ENCODE data around the gene SPEM2.

GRCh38 chr17:7380321-7380720 lies 45.1 kb upstream of the SPEM2 start:
- TF ChIP-seq POLR2AphosphoS5 (IDR thresholded peaks at IDR 0.05; ENCODE audit: low read depth, low read length) = no peak
- TF ChIP-seq CTCF (IDR thresholded peaks at IDR 0.05) = no peak
- no peak for TF ChIP-seq SMC3 (IDR thresholded peaks at IDR 0.05; ENCODE audit: low read depth, low read length)
- no peak for TF ChIP-seq MXI1 (IDR thresholded peaks at IDR 0.05; ENCODE audit: low read depth, low read length)
- no peak for TF ChIP-seq ZBTB33 (IDR thresholded peaks at IDR 0.05; ENCODE audit: borderline replicate concordance, low read depth)
- no peak for TF ChIP-seq SIN3A (IDR thresholded peaks at IDR 0.05; ENCODE audit: borderline replicate concordance, low read depth, low read length)
- TF ChIP-seq ELF1 (IDR thresholded peaks at IDR 0.05) = no peak
- TF ChIP-seq EP300 (IDR thresholded peaks at IDR 0.05; ENCODE audit: borderline replicate concordance in 1 of 2, low read depth in 1 of 2, low read length in 1 of 2) = no peak
- no peak for TF ChIP-seq REST (IDR thresholded peaks at IDR 0.05; ENCODE audit: low read depth, low read length)
- TF ChIP-seq YY1 (IDR thresholded peaks at IDR 0.05; ENCODE audit: low read depth) = no peak
- no peak for TF ChIP-seq RAD21 (IDR thresholded peaks at IDR 0.05; ENCODE audit: low read length)
- TF ChIP-seq GATA2 (CRISPR knock-in tag; IDR thresholded peaks at IDR 0.05) = no peak
- no peak for TF ChIP-seq RCOR1 (IDR thresholded peaks at IDR 0.05; ENCODE audit: low read length)
- TF ChIP-seq USF1 (IDR thresholded peaks at IDR 0.05; ENCODE audit: borderline replicate concordance, low read depth) = no peak
